ENCODE measurements around the gene RXRA.
A peak's percentile ranks its signal among the peaks of the same experiment; 100 is the strongest.

The RXRA gene

DNA sequence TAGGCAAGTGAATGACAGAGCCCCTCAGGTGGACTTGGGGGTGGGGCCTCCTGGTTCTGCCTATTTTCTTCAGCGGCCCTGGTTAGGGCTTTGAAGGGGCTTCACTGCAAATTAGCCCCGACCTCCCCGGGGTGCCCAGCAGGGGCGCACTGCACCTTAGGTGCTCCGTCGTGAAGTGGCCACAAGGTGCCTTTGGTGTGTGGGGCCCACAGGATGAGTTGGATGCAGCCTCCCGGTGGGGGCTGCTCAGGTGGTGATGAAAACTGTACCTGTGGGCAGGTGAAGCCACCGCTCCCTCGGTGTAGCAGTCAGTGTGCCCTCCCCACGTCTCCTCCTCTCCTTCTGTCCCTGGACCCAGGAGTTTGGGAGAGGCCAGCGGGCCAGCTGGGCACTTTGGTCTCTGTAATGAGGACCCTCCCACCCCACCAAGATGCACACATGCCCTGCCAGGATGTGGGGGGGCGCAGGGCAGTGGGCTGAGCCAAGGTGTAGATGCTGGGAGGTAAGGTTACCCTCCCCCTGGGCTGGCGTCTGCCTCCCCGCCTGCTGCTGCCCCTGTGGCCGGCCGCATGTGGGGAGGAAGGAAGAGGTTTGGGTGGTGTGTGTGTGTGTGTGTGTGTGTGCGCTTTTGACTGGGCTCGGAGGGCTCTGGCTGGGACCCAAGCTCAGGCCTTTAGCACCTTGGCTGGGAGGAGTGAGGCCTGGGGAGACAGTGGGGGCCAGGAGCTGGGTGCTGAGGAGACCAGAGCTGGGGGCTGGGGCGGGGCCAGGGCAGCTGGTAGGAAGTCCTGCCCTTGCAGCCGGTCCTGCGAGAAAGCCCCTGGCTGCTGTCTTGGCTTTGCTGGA, 55.6 kb downstream of the RXRA start:
- DNase-seq (ENCODE audit: low read depth in 2 of 2), result no peak

DNA sequence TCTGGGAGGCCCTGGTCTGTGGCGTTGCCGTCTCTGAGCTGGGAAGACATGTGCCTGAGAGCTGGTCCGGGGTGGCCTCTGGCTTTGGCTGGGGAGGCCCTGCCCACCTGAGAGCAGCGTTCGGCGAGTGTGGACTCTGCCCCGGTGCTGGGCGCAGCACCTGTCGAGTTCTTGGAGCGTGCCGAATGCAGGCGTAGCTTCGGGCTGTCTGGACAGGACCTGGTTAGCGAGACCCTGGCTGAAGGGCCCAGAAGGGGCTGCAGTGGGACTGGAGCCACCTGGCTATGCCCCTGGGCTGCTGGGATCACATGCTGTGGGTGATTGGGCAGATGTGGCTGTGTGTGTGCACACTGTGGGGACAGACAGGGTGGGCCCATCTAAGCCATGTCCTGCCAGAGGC, 56.5 kb downstream of the RXRA start:
- no peak for DNase-seq (ENCODE audit: low read depth in 2 of 2)

- no peak for DNase-seq (ENCODE audit: low read depth in 2 of 2)
Measured at GRCh38 chr9:134383148-134383547, 56.9 kb downstream of the RXRA start.

- DNase-seq (ENCODE audit: low read depth in 2 of 2), result no peak
Measured at GRCh38 chr9:134384811-134385479, 58.7 kb downstream of the RXRA start.

- DNase-seq (ENCODE audit: low read depth in 2 of 2), result no peak
Measured at GRCh38 chr9:134385915-134386314, 59.7 kb downstream of the RXRA start.

DNA sequence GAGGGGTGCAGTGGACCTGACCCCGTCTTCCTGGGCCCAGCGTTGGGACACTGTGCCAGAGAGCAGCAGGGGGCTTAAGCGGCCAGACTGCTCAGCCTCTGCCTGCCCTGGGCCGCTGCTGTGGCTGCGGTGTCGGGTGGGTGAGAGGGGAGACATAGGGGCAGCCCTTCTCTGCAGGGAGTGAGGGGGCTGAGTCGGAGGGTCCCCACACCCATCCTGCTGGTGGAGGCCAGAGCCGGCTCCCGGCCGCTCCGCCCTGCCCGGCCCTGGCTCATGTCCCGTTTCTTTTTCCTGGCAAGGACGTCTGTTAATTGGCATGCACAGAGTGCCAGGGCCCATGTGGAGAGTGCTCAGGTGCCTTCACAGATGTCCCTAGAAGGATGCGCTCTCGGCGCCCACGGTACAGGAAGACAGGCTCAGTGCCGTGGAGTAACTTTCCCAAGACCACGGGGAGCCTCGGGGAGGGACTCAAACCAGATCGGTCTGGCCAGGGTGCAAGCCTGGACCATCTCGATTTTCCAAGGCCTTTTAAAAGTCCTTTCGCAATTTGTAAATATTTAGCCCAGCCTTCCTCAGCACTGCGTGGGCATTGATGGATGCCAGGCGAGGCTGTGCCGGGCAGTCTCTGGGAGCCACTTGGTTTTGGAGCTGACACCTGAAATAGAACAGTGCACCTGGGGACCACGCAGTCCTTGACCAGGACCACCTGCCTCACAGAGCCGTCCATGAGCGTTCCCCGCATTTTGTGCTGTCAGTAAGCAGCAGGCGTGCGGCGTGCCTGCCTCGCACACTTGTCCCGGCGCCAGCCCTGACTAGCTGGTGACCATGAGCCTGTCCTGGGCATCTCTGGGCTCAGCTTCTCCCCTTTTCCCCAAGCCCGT, 60.9 kb downstream of the RXRA start:
- no peak for DNase-seq (ENCODE audit: low read depth in 2 of 2)

DNA sequence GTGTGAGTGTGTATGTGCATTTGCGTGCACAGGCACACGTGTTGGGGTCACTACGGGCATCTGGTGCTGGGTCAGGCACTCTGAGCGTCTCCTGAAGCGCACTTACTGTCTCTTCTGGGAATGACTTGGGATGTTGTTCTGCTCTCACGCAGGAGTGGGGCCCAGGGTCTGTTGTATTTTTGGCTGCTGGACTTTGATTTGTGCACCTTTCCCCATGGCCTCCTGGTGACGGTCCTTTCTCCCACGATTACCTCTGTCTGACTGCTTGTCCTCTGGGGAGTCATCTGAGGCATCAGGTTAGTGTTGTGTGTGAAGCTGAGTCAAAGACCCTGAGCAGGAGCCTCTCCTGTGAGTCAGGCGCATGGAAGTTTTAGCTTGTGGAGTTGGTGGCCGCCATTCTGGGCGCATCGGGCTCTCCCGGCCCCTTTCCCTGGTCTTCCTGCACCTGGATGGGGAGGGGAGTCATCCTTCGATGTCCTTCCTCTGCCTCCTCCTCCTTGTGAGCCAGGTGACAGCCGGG, 62.1 kb downstream of the RXRA start:
- DNase-seq (ENCODE audit: low read depth in 2 of 2), result no peak

GRCh38 chr9:134388976-134389375, 62.7 kb downstream of the RXRA start:
- no peak for DNase-seq (ENCODE audit: low read depth in 2 of 2)

DNA sequence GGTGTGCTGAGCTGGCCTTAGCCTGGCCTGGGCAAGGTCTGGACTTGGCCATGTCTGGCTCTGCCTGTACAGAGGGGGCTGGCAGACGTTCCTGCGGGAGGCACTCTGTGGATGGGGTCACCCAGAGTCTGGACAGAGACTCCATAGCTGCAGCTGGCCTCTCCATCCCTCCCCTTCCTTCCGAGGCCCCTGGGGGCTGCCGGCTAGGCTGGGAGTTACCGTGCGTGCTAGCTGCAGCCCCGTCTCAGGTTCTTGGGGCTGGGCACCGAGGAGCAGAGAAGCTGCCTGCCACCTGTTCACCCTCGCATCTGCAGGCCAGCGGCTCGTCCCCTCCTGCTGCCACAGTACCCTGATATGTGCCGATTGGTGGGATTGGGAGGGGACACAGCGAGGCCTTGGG, 63.4 kb downstream of the RXRA start:
- no peak for DNase-seq (ENCODE audit: low read depth in 2 of 2)

GRCh38 chr9:134390537-134390936, 64.3 kb downstream of the RXRA start:
- peak; percentile 40 to 72 for DNase-seq (ENCODE audit: low read depth in 2 of 2)

DNA sequence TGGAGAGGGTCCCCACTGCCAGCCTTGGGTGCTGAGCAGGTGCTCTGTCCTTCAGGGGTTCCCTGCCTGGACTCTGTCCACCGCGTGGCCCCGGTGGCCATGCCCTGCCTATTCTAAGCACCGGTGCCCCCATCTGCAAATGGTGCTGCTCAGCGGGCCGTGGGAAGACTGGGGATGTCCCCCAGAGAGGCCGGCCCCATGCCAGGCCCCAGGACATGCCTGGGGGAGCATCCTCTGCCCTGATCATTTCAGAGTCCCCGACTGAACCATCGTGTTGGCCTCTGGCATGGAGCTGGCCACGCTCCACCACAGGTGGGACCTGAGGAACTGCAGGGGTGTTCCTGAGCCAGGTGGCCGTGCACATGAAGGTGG, 64.7 kb downstream of the RXRA start:
- DNase-seq (ENCODE audit: low read depth in 2 of 2), result no peak

DNA sequence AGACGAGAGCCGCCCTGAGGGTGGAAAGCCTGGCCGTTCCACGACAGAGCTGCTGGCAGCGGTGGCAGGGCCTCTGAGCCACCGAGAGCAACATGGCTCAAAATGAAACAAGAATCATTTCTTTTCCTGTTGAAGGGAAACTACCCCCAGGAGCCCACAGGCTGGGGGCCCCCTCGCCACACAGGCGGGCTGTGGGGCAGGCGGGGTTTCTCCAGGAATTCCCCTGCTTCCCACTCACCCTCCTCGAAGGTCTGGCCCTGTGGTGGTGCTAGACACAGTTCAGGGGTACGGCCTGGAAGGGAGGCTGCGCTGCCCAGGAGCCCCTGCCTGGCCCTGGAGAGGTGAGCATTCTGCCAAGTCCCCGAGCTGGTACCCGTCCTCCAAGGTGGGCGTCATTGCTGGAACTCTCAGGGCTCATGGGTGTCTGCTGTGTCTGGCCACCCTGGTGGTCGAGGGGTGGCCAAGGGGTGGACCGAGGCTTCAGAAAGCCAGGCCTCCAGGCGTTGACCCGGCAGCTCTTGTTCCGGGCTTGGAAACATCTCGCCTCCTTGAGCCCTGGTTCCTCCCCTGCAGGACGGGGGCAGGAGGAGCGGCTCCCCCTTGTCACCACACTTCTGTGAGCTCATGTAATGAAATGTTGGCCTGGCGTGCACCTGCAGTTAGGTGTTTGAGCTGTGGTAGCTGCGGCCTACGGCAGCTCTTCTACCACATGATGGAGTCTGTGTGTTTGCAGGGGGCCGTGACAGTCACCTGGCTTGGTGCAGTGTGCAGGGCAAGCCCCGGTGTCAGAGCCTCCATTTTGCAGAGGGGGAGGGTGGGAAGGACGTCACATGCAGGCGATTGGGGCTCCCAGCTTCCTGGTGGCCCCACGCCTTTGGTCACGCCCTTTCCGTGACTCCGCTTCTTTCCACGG, 65.3 kb downstream of the RXRA start:
- peak; percentile 66 to 74 for DNase-seq (ENCODE audit: low read depth in 2 of 2)

DNA sequence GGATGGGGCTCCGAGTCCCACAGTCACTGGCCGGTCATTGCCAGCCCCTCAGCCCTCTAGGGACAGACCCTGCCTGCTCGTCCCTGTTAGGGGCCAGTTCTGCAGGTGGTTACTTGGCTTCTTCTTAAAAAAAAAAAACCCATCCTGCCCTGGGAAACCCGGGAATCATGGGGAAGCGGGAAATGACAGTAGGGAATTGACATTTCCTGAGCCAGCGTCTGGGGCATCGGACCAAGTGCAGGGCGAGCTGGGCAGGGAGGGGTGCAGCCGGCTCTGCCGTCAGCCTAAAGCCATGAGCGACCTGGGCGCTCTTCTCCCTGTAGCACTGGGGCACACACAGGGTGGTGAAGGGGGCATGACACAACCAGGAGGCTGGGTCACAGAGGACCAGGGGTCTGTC, 66.6 kb downstream of the RXRA start:
- no peak for DNase-seq (ENCODE audit: low read depth in 2 of 2)

DNA sequence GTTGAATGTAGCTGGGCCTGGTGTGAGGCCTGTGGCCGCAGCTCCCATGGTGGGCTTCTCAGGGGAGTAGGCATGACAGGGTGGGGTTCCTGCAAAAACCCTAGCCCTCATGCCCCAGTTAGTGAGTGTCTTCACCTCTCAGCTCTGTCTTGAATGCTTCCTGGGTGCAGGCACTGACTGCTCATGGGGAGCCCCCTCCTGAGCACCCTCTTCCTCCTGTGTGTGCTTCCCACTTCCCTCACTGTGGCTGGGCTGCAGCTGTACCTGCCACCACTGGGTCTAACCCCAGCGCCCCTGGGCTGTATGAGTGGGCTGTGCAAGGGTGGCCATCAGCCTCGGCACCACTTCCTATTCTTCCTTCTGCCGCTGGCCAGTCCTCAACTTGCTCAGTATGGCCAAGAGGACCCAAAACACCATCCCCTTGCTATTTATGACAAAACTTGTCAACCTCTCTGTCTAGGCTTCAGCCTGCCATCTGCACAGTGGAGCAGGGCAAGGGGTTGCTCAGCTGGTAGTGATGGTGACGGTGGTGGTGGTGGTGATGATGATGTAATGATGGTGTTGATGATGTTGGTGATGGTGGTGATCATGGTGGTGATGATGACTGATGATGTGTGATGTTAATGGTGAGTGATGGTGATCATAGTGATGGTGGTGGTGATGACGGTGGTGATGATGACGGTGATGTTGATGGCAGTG, 67.5 kb downstream of the RXRA start:
- no peak for DNase-seq (ENCODE audit: low read depth in 2 of 2)

- DNase-seq (ENCODE audit: low read depth in 2 of 2), result no peak
Measured at GRCh38 chr9:134395002-134395517, 68.8 kb downstream of the RXRA start.

- DNase-seq (ENCODE audit: low read depth in 2 of 2), result no peak
Measured at GRCh38 chr9:134395737-134396257, 69.5 kb downstream of the RXRA start.

DNA sequence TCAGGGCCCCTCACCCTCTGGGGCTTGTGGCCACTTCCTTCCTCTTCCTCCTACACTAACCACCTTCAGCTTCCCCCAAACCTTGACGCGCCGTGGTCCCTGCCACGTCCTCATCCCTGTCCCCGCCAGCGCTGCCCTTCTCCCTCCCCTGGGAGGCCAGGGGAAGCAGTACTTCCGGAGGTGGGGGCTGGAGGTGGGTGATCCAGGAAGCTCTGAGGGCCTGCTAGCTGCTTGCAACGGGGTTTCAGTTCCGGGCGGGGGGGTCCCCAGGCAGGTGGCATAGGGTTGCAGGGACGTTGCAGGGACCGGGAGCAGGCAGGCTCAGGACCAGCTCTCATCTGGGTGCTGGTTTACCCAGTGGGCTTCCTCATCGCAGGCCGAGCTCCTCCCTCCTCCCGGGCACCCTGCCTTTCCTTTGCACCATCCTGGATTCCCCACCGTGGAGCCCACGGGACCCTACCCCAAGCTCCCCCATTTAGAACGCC, 70.0 kb downstream of the RXRA start:
- peak in 1 of 2 experiments; percentile 53 for DNase-seq (ENCODE audit: low read depth in 2 of 2)

DNA sequence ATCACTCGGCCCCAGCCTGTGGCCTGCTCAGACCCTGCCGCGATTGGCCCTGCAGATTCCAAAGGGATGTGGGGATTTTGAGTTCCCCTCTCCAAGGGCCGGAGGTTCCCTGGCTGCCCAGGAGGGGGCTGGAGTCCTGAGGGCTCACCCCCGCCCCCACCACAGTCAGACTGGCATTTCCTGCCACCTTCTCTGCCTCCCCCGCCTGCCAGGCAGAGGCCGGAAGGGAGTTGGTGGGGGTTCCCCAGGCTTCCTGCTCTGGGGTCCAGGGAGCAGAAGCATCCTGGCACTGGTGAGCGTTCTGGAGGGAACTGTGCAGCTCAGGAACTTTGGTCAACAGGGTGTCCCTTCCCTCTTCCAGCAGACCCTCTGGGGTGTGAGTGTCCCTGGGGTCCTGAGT, 70.6 kb downstream of the RXRA start:
- peak; percentile 17 to 27 for DNase-seq (ENCODE audit: low read depth in 2 of 2)

DNA sequence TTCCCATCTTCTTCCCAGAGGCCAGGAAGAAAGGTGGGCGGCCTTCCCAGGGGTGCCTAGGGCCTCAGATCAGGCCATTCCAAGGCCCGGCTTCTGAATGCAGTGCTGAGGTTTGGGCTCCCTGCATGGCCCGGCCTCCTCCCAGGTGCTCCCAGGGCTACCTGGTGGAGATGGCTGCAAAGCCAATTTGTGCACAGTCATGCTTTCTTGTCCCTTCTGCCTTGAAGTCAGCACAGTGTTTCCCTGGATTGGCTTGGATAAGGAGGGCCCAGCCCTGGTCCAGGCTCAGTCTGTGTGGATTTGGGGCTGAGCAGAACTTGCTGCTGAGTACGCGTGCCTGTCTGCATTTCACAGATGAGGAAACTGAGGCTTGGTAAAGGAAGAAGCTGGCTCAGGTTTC, 72.5 kb downstream of the RXRA start:
- DNase-seq (ENCODE audit: low read depth in 2 of 2), result no peak
